ENCODE results near the gene CYP2A6. TPM values are rescaled to one million over a fixed set of nuclear protein-coding genes. Genes with fewer than 3 reads are reported as not detected.

Gene CYP2A6
- total RNA-seq, 1 experiment from 2014 or later: not detected

GRCh38 chr19:40805258-40805868 is 44.9 kb downstream of the CYP2A6 start:
- H4K20me1 ChIP-seq (ENCODE audit: insufficient read depth): peaks cover 49% of the 10 kb centered on the region
- H3K36me3 ChIP-seq (ENCODE audit: low read depth): peaks cover 7% of the 10 kb centered on the region
- CTCF ChIA-PET: no interaction called here
- no TSS peak for BruUV-seq (replicated peaks)
- POLR2A ChIA-PET (ENCODE audit: unreplicated experiment): no interaction called here
- H3K79me2 ChIP-seq (ENCODE audit: low read depth): peaks cover 41% of the 10 kb centered on the region
- H3F3A ChIP-seq (ENCODE audit: insufficient read depth, low read depth): no peaks in the 10 kb centered on the region
- TF ChIP-seq CTCF (conservative IDR thresholded peaks at IDR 0.05) (no peak), EZH2 (IDR thresholded peaks at IDR 0.05; ENCODE audit: low read depth) (no peak)
- peaks cover 27% of the 10 kb centered on the region for H3K4me1 ChIP-seq (replicated peaks; ENCODE audit: insufficient read depth)
- H3K27ac ChIP-seq: no peak overlapping the region
- no peak overlapping the region for H2AFZ ChIP-seq
- no peaks in the 10 kb centered on the region for H3K9me2 ChIP-seq (ENCODE audit: insufficient read depth)
- no peaks in the 10 kb centered on the region for H3K27me3 ChIP-seq (ENCODE audit: insufficient read depth, low read depth)
- no peak for DNase-seq
- H3K4me2 ChIP-seq: no peak overlapping the region
- no peak overlapping the region for H3K4me3 ChIP-seq
- intact Hi-C loops (cut with micrococcal nuclease; ENCODE audit: unreplicated experiment): no loop called here
- no peaks in the 10 kb centered on the region for H3K9me3 ChIP-seq (ENCODE audit: insufficient read depth, low read depth)

GRCh38 chr19:40804783-40805242 is 45.4 kb downstream of the CYP2A6 start:
- no peak overlapping the region for H3K27ac ChIP-seq
- no peak overlapping the region for H3K4me2 ChIP-seq
- POLR2A ChIA-PET (ENCODE audit: unreplicated experiment): interaction anchor here (0.8 kb wide), 1 partner anchor 27 kb away, joined by 5 read pairs; the partner anchor contains the start of gene RAB4B
- H3K9me2 ChIP-seq (ENCODE audit: insufficient read depth): no peaks in the 10 kb centered on the region
- DNase-seq: no peak
- peaks cover 46% of the 10 kb centered on the region for H3K79me2 ChIP-seq (ENCODE audit: low read depth)
- intact Hi-C loops (cut with micrococcal nuclease; ENCODE audit: unreplicated experiment): no loop called here
- H4K20me1 ChIP-seq (ENCODE audit: insufficient read depth): peaks cover 49% of the 10 kb centered on the region
- CTCF ChIA-PET: no interaction called here
- H3K4me1 ChIP-seq (replicated peaks; ENCODE audit: insufficient read depth): peaks cover 32% of the 10 kb centered on the region
- no peaks in the 10 kb centered on the region for H3K27me3 ChIP-seq (ENCODE audit: insufficient read depth, low read depth)
- no peak overlapping the region for H2AFZ ChIP-seq
- H3K36me3 ChIP-seq (ENCODE audit: low read depth): peaks cover 7% of the 10 kb centered on the region
- no peak overlapping the region for H3K4me3 ChIP-seq
- H3F3A ChIP-seq (ENCODE audit: insufficient read depth, low read depth): no peaks in the 10 kb centered on the region
- no peaks in the 10 kb centered on the region for H3K9me3 ChIP-seq (ENCODE audit: insufficient read depth, low read depth)
- no peak for TF ChIP-seq EZH2 (IDR thresholded peaks at IDR 0.05; ENCODE audit: low read depth)
- no peak; the same call in 1 of the 2 replicates for TF ChIP-seq CTCF (conservative IDR thresholded peaks at IDR 0.05)
- BruUV-seq (replicated peaks): no TSS peak

- Histone ChIP-seq H3K4me3 (no peak overlapping the region), H3F3A (ENCODE audit: insufficient read depth, low read depth) (no peaks in the 10 kb centered on the region), H2AFZ (no peak overlapping the region), H3K4me2 (0 out of 2 replicates have a peak overlapping the region, but pooled peaks have one; percentile 7), H3K9me2 (ENCODE audit: insufficient read depth) (no peaks in the 10 kb centered on the region), H3K9me3 (ENCODE audit: insufficient read depth, low read depth) (no peaks in the 10 kb centered on the region), H3K4me1 (replicated peaks; ENCODE audit: insufficient read depth) (peaks cover 32% of the 10 kb centered on the region), H3K79me2 (ENCODE audit: low read depth) (peaks cover 51% of the 10 kb centered on the region), H3K27ac (no peak overlapping the region), H3K36me3 (ENCODE audit: low read depth) (peaks cover 7% of the 10 kb centered on the region), H4K20me1 (ENCODE audit: insufficient read depth) (peaks cover 49% of the 10 kb centered on the region), H3K27me3 (ENCODE audit: insufficient read depth, low read depth) (no peaks in the 10 kb centered on the region)
- BruUV-seq (replicated peaks): no TSS peak
- TF ChIP-seq EZH2 (IDR thresholded peaks at IDR 0.05; ENCODE audit: low read depth) (no peak), CTCF (conservative IDR thresholded peaks at IDR 0.05) (no peak)
- DNase-seq: peak in 1 of 2 experiments; percentile 45
- ChIA-PET CTCF (interaction anchor here (0.6 kb wide), 1 partner anchor 456 kb away, joined by 16 read pairs; the partner anchor contains the start of genes C19orf47 and PLD3), POLR2A (ENCODE audit: unreplicated experiment) (interaction anchor here (0.7 to 0.8 kb wide), 3 partner anchors 26 to 319 kb away, joined by 3 to 5 read pairs (median 3); partner anchors contain the start of gene RAB4B)
- intact Hi-C loops (cut with micrococcal nuclease; ENCODE audit: unreplicated experiment): no loop called here
Measured at GRCh38 chr19:40803857-40804782, 46.1 kb downstream of the CYP2A6 start.

Data from PC-9 (cell line).